SK-N-SH treated with all-trans-retinoic acid at 6 μM for 48 hours (cell line): ENCODE data around the gene ZNF813.
A peak's percentile ranks its signal among the peaks of the same experiment; 100 is the strongest.
"Not testable (repeated sequence)": the region's sequence is repeated elsewhere in the genome, so short reads cannot be mapped to it uniquely, and the experiment has no call there.

Experiments used
- ATAC-seq: fragments of 200-7000 bp; cut with Tn5 transposase; 3 replicates; pipeline ENCODE4 v1.9.1; 2020; ENCODE audit warnings: mild to moderate bottlenecking, moderate library complexity
- ARNTL ChIP-seq: fragments of 450-650 bp; formaldehyde crosslinking; IDR thresholded peaks from 2 replicates; pipeline ENCODE4 v1.5.0; 2020; ENCODE audit warnings: low read depth, mild to moderate bottlenecking, moderate library complexity, borderline replicate concordance
- BACH2 ChIP-seq: fragments of 250-450 bp; sonication (Bioruptor Pico); IDR thresholded peaks from 2 replicates; pipeline ENCODE4 v1.9.0; 2021; ENCODE audit warnings: mild to moderate bottlenecking, borderline replicate concordance
- CSDC2 ChIP-seq: fragments of 250-450 bp; sonication (Bioruptor Pico); IDR thresholded peaks from 2 replicates; pipeline ENCODE4 v1.5.0; 2020; ENCODE audit warnings: mild to moderate bottlenecking, moderate library complexity
- ESRRG ChIP-seq: fragments of 250-450 bp; sonication (Bioruptor Pico); IDR thresholded peaks from 2 replicates; pipeline ENCODE4 v1.6.1; 2021; ENCODE audit warnings: mild to moderate bottlenecking
- ISL1 ChIP-seq: fragments of 250-450 bp; sonication (Bioruptor Pico); IDR thresholded peaks from 2 replicates; pipeline ENCODE4 v2.1.2; 2022; ENCODE audit warnings: mild to moderate bottlenecking, moderate library complexity
- OSR1 ChIP-seq: fragments of 250-450 bp; sonication (Bioruptor Pico); IDR thresholded peaks from 2 replicates; pipeline ENCODE4 v1.8.0; 2022; ENCODE audit warnings: moderate library complexity, mild to moderate bottlenecking, inconsistent platforms
- PPARA ChIP-seq: fragments of 250-450 bp; sonication (Bioruptor Pico); IDR thresholded peaks from 2 replicates; pipeline ENCODE4 v1.5.0; 2020; ENCODE audit warnings: mild to moderate bottlenecking, borderline replicate concordance
- RARB ChIP-seq: fragments of 250-450 bp; sonication (Bioruptor Pico); IDR thresholded peaks from 2 replicates; pipeline ENCODE4 v1.8.0; 2021; ENCODE audit warnings: mild to moderate bottlenecking, moderate library complexity
- SNAI2 ChIP-seq: fragments of 250-450 bp; sonication (Bioruptor Pico); IDR thresholded peaks from 2 replicates; pipeline ENCODE4 v1.5.0; 2020; ENCODE audit warnings: mild to moderate bottlenecking, moderate library complexity
- TCF4 ChIP-seq: fragments of 250-450 bp; sonication (Bioruptor Pico); IDR thresholded peaks from 2 replicates; pipeline ENCODE4 v1.8.0; 2021; ENCODE audit warnings: mild to moderate bottlenecking, moderate library complexity, borderline replicate concordance
- TOX ChIP-seq: fragments of 250-450 bp; sonication (Bioruptor Pico); IDR thresholded peaks from 2 replicates; pipeline ENCODE4 v1.8.0; 2021; ENCODE audit warnings: mild to moderate bottlenecking, moderate library complexity, borderline replicate concordance
- ZFP3 ChIP-seq: fragments of 250-450 bp; sonication (Bioruptor Pico); IDR thresholded peaks from 2 replicates; pipeline ENCODE4 v1.5.0; 2020; ENCODE audit warnings: mild to moderate bottlenecking, moderate library complexity
- ZFP30 ChIP-seq: fragments of 450-650 bp; formaldehyde crosslinking; IDR thresholded peaks from 2 replicates; pipeline ENCODE4 v1.5.0; 2022; ENCODE audit warnings: mild to moderate bottlenecking, moderate library complexity
- ZNF565 ChIP-seq: fragments of 450-650 bp; formaldehyde crosslinking; conservative IDR thresholded peaks from 2 replicates; pipeline ENCODE4 v1.5.0; 2020; ENCODE audit warnings: low read depth, mild to moderate bottlenecking, moderate library complexity
- ZNF70 ChIP-seq: fragments of 450-650 bp; formaldehyde crosslinking; IDR thresholded peaks from 2 replicates; pipeline ENCODE4 v1.5.0; 2020; ENCODE audit warnings: mild to moderate bottlenecking, moderate library complexity
- ZNF8 ChIP-seq: fragments of 450-650 bp; formaldehyde crosslinking; IDR thresholded peaks from 2 replicates; pipeline ENCODE4 v1.5.0; 2020; ENCODE audit warnings: mild to moderate bottlenecking, moderate library complexity
- TF ChIP-seq, protein P1 (sequence below): fragments of 250-450 bp; sonication (Bioruptor Pico); IDR thresholded peaks from 2 replicates; pipeline ENCODE4 v1.5.0; 2020; ENCODE audit warnings: mild to moderate bottlenecking, moderate library complexity
- TF ChIP-seq, protein P2 (sequence below): fragments of 250-450 bp; sonication (Bioruptor Pico); IDR thresholded peaks from 2 replicates; pipeline ENCODE4 v1.5.1; 2021; ENCODE audit warnings: mild to moderate bottlenecking, moderate library complexity
- TF ChIP-seq, protein P3 (sequence below): fragments of 250-450 bp; sonication (Bioruptor Pico); IDR thresholded peaks from 2 replicates; pipeline ENCODE4 v1.8.0; 2021; ENCODE audit warnings: low read depth, mild to moderate bottlenecking, moderate library complexity, borderline replicate concordance
- TF ChIP-seq, protein P4 (sequence below): fragments of 250-450 bp; sonication (Bioruptor Pico); IDR thresholded peaks from 2 replicates; pipeline ENCODE4 v1.8.0; 2020; ENCODE audit warnings: mild to moderate bottlenecking, moderate library complexity, borderline replicate concordance

The ZNF813 gene

DNA sequence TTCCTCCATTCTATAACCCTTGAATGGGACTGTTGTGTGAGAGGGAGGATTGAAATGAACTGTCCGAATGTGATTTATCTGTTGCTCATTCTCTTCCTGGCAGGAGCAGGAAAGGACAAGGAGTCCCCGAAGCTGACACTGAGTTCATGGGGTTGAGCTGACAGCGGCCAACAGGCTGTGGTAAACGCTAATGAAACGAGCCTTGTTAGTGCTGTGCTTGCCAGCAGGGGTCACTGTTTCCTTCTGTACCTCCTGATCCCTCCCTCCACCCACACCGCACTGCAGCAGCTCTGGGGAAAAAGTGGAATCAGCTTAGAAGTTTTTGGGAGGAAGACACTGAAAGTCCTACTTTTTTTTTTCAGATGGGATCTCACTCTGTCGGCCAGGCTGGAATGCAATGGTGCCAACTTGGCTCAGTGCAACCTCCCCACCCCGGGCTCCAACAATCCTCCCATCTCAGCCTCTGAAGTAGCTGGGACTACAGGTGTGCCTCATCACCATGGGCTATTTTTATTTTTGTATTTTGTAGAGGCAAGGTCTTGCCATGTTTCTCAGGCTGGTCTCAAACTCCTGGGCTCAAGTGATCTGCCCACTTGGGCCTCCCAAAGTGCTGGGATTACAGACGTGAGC lies 42.5 kb upstream of the ZNF813 start:
- ATAC-seq = peak; percentile 85
- TF ChIP-seq, protein P1, sequence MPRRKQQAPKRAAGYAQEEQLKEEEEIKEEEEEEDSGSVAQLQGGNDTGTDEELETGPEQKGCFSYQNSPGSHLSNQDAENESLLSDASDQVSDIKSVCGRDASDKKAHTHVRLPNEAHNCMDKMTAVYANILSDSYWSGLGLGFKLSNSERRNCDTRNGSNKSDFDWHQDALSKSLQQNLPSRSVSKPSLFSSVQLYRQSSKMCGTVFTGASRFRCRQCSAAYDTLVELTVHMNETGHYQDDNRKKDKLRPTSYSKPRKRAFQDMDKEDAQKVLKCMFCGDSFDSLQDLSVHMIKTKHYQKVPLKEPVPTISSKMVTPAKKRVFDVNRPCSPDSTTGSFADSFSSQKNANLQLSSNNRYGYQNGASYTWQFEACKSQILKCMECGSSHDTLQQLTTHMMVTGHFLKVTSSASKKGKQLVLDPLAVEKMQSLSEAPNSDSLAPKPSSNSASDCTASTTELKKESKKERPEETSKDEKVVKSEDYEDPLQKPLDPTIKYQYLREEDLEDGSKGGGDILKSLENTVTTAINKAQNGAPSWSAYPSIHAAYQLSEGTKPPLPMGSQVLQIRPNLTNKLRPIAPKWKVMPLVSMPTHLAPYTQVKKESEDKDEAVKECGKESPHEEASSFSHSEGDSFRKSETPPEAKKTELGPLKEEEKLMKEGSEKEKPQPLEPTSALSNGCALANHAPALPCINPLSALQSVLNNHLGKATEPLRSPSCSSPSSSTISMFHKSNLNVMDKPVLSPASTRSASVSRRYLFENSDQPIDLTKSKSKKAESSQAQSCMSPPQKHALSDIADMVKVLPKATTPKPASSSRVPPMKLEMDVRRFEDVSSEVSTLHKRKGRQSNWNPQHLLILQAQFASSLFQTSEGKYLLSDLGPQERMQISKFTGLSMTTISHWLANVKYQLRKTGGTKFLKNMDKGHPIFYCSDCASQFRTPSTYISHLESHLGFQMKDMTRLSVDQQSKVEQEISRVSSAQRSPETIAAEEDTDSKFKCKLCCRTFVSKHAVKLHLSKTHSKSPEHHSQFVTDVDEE = no peak
- TF ChIP-seq CSDC2 = no peak
- no peak for TF ChIP-seq ZFP30 (CRISPR knock-in tag)
- no peak for TF ChIP-seq RARB (CRISPR knock-in tag)
- no peak for TF ChIP-seq OSR1 (CRISPR knock-in tag)
- no peak for TF ChIP-seq BACH2 (CRISPR knock-in tag)
- no peak for TF ChIP-seq TOX (CRISPR knock-in tag)
- TF ChIP-seq ZFP3 (CRISPR knock-in tag) = no peak
- TF ChIP-seq ESRRG = no peak

DNA sequence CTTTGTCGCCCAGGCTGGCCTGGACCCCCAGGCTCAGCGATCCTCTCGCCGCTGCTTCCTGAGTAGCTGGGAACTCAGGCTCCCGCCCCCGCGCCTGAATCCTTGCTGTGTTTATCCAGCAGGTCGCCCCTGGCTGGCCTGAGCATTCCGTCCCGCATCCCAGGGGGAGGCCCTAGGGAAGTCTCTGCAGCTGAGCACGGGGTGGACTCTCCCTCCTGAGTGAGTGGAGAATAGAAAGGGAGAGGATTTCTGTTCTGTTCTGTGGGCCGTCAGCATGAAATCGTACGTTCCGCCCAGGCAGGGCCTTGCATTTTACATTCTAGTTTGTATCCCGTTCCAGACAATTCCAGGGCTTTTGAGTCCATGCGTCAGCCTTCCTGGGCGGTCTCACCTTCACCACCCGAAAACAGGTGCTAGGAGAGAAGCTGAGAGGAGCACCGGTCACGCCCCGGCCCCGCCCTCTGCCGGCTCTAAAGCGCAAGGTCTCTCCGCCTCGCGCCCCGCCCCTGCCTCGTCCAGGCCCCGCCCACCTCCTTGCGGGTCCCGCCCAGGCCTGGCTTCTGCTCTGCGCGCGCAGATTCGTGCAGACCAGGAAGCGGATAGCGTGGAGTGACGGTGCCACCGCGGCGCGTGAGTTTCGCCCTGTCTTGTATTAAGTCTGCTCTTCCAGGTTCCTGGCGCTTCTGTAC lies 36.0 kb upstream of the ZNF813 start, which contains the start of gene ZNF761:
TSS of gene ZNF761 (plus strand) at position 586 of the 689 bp plus-strand sequence. CDS start 15,285 bp downstream, outside the sequence.
- TF ChIP-seq, protein P2, sequence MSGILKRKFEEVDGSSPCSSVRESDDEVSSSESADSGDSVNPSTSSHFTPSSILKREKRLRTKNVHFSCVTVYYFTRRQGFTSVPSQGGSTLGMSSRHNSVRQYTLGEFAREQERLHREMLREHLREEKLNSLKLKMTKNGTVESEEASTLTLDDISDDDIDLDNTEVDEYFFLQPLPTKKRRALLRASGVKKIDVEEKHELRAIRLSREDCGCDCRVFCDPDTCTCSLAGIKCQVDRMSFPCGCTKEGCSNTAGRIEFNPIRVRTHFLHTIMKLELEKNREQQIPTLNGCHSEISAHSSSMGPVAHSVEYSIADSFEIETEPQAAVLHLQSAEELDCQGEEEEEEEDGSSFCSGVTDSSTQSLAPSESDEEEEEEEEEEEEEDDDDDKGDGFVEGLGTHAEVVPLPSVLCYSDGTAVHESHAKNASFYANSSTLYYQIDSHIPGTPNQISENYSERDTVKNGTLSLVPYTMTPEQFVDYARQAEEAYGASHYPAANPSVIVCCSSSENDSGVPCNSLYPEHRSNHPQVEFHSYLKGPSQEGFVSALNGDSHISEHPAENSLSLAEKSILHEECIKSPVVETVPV = no peak
- peak; percentile 100 for ATAC-seq

DNA sequence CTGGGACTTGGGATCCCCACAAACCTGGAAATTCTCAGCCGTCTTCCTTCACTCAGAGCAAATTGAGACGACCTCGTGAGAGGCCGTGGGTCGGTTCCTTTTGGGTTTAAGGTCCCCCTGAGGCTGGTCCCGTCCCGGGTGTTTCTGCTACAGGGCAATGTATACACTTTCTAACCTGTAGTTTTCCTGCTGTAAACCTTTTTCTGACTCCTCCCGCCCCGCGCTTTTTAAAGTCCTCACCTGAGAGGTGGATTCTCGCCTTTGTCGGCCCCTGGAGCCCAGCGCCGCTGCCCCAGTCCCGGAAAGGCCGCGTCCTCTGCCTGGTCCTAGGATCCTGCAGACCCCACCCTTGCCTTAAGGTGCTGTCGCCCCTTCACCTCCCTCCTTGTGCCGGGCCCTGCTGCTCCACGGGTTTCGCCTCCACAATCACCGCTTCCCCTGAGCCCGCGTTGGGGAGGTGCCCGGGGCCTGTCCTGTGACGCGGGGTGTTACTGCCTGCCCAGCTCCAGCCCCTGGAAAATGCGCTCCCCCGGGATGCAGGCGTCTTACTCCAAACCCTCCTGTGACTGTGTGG lies 35.4 kb upstream of the ZNF813 start:
- ATAC-seq = peak; percentile 63

DNA sequence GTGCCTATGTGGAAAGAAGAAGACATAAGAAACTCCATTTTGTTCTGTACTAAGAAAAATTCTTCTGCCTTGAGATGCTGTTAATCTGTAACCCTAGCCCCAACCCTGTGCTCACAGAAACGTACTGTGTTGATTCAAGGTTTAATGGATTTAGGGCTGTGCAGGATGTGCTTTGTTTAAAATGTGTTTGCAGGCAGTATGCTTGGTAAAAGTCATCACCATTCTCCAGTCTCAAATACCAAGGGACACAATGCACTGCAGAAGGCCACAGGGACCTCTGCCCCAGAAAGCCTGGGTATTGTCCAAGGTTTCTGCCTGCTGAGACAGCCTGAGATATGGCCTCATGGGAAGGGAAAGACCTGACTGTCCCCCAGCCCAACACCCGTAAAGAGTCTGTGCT lies 23.7 kb upstream of the ZNF813 start:
- not testable (repeated sequence) for ATAC-seq

More for the DNA sequence above, 35.4 kb upstream of the ZNF813 start:
- TF ChIP-seq, protein P2 = no peak
- no peak for TF ChIP-seq ZNF8
- no peak for TF ChIP-seq ZFP30 (CRISPR knock-in tag)
- no peak for TF ChIP-seq BACH2 (CRISPR knock-in tag)
- TF ChIP-seq ARNTL = no peak
- no peak for TF ChIP-seq CSDC2
- TF ChIP-seq, protein P1 = no peak
- TF ChIP-seq, protein P3, sequence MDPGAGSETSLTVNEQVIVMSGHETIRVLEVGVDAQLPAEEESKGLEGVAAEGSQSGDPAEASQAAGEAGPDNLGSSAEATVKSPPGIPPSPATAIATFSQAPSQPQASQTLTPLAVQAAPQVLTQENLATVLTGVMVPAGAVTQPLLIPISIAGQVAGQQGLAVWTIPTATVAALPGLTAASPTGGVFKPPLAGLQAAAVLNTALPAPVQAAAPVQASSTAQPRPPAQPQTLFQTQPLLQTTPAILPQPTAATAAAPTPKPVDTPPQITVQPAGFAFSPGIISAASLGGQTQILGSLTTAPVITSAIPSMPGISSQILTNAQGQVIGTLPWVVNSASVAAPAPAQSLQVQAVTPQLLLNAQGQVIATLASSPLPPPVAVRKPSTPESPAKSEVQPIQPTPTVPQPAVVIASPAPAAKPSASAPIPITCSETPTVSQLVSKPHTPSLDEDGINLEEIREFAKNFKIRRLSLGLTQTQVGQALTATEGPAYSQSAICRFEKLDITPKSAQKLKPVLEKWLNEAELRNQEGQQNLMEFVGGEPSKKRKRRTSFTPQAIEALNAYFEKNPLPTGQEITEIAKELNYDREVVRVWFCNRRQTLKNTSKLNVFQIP = no peak
- no peak for TF ChIP-seq OSR1 (CRISPR knock-in tag)
- no peak for TF ChIP-seq ESRRG
- no peak for TF ChIP-seq TCF4
- TF ChIP-seq, protein P4, sequence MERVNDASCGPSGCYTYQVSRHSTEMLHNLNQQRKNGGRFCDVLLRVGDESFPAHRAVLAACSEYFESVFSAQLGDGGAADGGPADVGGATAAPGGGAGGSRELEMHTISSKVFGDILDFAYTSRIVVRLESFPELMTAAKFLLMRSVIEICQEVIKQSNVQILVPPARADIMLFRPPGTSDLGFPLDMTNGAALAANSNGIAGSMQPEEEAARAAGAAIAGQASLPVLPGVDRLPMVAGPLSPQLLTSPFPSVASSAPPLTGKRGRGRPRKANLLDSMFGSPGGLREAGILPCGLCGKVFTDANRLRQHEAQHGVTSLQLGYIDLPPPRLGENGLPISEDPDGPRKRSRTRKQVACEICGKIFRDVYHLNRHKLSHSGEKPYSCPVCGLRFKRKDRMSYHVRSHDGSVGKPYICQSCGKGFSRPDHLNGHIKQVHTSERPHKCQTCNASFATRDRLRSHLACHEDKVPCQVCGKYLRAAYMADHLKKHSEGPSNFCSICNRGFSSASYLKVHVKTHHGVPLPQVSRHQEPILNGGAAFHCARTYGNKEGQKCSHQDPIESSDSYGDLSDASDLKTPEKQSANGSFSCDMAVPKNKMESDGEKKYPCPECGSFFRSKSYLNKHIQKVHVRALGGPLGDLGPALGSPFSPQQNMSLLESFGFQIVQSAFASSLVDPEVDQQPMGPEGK (CRISPR knock-in tag) = no peak
- TF ChIP-seq TOX (CRISPR knock-in tag) = no peak
- TF ChIP-seq RARB (CRISPR knock-in tag) = no peak
- no peak for TF ChIP-seq ZNF565 (CRISPR knock-in tag)
- TF ChIP-seq ISL1 = no peak
- no peak for TF ChIP-seq ZNF70 (CRISPR knock-in tag)
- TF ChIP-seq SNAI2 (CRISPR knock-in tag) = no peak
- TF ChIP-seq PPARA (CRISPR knock-in tag) = no peak

DNA sequence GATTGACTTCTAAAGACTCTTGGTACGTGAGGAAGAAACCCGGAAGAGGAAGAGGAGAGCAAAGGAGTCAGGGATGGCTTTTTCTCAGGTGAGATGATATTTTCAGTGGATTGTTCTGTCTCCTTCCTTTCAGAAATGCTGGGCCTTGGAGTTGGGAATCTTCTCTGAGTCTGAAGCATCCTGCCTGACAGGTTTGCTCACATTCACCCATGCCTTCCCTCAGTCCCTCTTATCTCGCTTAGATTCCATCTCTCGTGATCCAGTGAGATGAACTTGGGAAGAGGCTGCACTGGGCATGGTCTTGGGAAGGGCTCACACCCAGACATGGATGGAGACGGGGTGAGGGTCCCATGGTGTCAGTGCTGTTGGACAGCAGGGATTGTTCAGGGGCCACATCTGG lies 20.3 kb upstream of the ZNF813 start:
- not testable (repeated sequence) for ATAC-seq
